GM12892 (cell line): ENCODE results near the gene CMTM8.

Experiments used
- DNase-seq: peaks from one replicate; pipeline ENCODE4 v3.0.0; 2011; ENCODE audit not compliant: insufficient read length
- FAIRE-seq: peaks from 2 replicates; lab custom pipeline; 2011; peaks lifted over from hg19 to GRCh38; lab: Jason Lieb, UNC
- POLR2A ChIP-seq: IDR thresholded peaks from 2 replicates; pipeline ENCODE4 v1.6.1; 2011; ENCODE audit warnings: low read depth, low read length, control low read depth
- POLR2AphosphoS5 ChIP-seq: IDR thresholded peaks from 2 replicates; pipeline ENCODE4 v1.6.1; 2011; ENCODE audit warnings: low read depth, low read length, control low read depth
- TAF1 ChIP-seq: IDR thresholded peaks from 2 replicates; pipeline ENCODE4 v1.6.1; 2011; ENCODE audit warnings: low read depth, mild to moderate bottlenecking, control low read depth, low read length, borderline replicate concordance

CMTM8 gene

DNA sequence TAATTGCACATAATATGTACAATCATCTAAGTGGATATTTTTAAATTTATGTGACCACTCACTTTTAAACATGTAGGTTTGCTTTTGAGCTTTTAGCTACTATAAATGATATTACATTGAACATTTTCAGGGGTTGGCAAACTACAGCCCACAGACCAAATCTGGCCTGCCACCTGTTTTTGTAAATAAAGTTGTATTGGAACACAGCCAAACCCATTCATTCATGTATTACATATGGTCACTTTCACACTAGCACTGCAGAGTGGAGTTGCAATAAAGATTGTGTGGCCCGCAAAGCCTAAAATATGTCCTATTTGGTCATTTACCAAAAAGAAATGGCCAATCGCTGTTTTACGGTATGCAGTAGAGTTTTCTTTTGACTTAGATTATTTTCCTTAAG lies 174.4 kb downstream of the CMTM8 start:
- TF ChIP-seq POLR2A, result no peak
- TF ChIP-seq POLR2AphosphoS5, result no peak
- no peak for TF ChIP-seq TAF1
- DNase-seq, result no peak
- FAIRE-seq, result no peak

DNA sequence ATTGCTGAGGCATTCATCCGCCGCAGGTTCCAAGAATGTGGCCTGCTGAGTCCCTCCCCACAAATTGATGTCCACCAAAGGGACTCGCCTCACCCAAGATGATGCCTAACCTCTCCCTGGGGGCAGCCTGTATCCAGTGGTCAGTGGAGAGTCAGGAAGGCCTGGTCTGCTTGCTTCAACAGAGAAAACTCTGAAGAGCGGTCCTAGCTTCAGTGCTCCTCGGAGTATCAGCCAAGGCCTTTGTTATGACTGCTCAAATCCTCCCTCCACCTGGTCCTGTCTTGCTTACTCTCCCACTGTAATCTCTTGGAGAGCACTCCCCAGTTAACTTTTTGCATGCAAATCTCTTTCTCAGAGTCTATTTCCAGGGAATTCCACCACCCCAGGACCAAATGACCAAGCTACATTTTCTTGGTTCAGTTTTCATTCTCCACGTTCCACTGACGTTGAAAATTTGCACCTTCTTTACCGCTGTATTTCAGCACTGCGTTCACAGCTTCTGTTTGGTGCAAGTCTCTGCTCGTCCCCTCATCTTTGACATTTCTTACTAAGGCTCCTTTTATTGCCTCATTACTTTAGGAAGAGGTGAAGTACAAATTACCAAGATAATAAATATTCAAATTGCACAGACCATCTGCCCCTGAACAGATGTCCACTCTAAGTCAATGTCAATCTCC lies 175.5 kb downstream of the CMTM8 start:
- no peak for DNase-seq
- no peak for FAIRE-seq
- no peak for TF ChIP-seq POLR2A
- no peak for TF ChIP-seq TAF1
- no peak for TF ChIP-seq POLR2AphosphoS5

DNA sequence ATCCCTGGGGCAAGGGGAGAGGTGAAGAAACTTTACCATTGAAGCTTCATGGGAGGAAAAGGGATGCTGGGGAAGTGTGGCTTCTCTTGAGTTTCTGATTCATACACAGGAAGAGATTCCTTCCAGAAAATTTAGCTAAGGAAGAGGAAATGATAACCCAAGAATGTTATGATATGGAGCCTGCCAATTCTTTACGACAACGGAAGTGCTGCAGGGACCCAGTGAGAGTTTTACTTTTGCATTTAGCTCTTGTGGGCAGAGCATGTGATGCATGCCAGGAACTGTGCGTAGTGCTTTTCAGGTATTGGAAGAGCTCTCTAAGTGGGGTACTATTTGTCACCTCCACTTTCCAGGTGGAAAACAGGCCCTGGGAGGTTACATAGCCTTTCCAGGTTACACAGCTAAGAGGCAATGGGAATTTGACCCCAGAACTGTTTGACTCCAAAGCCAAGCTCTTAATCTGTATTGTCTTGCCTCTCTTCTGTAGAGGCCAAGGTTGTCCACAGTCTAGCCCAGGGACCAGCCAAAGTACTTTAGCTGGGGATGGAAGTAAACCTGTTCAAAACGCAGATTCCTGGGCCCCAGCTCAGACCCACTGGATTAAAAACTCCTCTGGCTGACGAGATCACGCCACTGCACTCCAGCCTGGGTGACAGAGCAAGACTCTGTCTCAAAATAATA lies 176.2 kb downstream of the CMTM8 start:
- TF ChIP-seq POLR2A, result no peak
- TF ChIP-seq POLR2AphosphoS5, result no peak
- TF ChIP-seq TAF1, result no peak
- DNase-seq, result no peak
- no peak for FAIRE-seq

DNA sequence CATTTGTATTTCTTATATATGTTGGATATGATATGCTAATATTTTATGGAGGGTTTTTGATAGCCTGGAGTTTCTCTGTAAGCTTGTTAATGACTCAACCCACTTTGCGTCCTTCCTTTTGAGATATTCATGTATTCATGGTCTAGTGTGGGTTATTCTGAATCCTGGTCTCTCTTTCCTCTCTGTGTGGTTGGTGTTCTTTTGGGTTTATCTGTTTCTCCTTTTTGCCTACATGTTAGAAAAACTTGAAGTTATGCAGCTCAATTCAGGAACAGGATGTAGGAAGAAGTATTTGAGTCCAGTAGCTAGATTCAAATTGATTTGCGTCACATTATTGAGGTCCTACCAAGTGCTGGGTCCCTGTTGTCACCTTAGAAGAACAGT lies 181.3 kb downstream of the CMTM8 start:
- FAIRE-seq (no peak), DNase-seq (no peak)
- no peak for TF ChIP-seq TAF1
- TF ChIP-seq POLR2A, result no peak
- no peak for TF ChIP-seq POLR2AphosphoS5
